HL-60/S4 (cell line): Measurements from ENCODE around the gene DNAJA4.

Experiments used
- in situ Hi-C: fragments of 300-500 bp; cut with MboI; formaldehyde crosslinking; loops from 2 replicates; pipeline ENCODE4 v1.14.3; 2022; ENCODE audit warnings: low sequenced_read_pairs

DNAJA4 gene

DNA sequence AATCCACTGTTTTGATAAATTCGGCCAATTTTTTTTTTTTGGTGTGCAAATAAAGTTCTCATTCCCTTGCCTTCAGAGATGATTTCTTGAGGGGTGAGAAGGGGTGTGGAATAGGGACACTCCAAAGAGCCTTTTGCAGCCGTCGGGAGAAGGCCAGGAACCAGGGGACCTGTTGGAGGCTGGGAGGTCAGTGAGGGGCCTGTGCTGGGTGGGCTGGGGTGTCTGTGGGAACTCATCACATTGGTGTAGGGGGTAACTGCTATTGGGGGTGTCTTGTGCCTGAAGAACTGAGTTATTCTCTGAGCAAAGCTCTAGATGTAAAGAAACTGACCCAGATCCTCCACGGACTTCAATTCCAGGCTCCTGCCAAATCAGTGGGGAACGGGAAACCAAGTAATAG lies 48.6 kb downstream of the DNAJA4 start:
- in situ Hi-C loops, result loop anchor here (25.0 kb wide), 1 partner anchor 399 kb away; no protein-coding TSS in a partner anchor

- in situ Hi-C loops, result loop anchor here (25.0 kb wide), 1 partner anchor 399 kb away; no protein-coding TSS in a partner anchor
These were observed 49.0 kb downstream of the DNAJA4 start for GRCh38 chr15:78313383-78313782.

DNA sequence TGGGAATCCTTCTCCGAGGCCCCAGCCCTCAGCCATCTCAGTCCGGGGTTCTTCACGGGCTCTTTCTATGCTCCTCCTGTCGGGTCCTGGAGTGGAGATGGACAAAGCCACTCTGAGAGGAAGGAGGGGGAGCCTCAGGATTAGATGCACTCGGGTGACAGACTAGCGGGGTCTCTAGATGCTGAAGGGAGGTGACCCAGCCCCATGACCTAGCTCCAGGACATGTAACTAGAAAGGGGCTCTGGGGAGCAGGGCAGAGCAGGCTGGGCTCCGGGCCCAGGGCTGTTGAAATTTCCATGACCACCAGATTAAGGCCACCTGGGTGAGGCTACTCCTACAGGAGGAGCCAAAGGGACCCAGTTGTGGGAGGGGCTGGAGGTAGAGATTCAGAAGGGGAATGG lies 49.8 kb downstream of the DNAJA4 start:
- in situ Hi-C loops, result loop anchor here (25.0 kb wide), 1 partner anchor 398 kb away; no protein-coding TSS in a partner anchor

DNA sequence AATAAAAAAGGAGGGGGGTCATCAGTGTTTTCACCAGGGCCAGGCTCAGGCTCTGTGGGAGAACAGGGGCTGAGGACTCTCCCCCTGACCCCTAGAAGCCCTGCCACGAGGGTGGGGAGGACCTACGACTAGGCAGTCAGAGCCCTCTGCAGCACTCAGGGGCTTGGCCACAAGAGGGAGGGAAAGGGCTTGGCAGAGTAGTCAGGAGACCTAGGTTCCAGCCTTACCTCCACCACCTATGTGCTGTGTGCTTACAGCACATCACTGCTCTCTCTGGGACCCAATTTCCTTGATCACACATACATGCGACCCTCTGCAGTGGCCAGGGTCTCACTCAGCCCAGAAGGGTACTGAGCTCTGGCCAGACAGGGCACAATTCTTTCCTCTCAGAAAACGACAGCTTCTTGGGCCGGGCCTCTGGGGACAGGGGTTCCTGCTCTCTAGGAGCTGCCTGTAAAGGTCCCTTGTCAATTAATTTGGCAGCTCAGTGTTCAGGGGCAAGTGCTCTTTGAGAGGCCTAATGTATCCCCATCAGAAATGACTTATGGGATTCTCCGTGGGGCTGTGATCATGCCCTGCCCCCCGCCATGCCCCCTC lies 51.4 kb downstream of the DNAJA4 start:
- in situ Hi-C loops, result loop anchor here (25.0 kb wide), 1 partner anchor 397 kb away; no protein-coding TSS in a partner anchor

DNA sequence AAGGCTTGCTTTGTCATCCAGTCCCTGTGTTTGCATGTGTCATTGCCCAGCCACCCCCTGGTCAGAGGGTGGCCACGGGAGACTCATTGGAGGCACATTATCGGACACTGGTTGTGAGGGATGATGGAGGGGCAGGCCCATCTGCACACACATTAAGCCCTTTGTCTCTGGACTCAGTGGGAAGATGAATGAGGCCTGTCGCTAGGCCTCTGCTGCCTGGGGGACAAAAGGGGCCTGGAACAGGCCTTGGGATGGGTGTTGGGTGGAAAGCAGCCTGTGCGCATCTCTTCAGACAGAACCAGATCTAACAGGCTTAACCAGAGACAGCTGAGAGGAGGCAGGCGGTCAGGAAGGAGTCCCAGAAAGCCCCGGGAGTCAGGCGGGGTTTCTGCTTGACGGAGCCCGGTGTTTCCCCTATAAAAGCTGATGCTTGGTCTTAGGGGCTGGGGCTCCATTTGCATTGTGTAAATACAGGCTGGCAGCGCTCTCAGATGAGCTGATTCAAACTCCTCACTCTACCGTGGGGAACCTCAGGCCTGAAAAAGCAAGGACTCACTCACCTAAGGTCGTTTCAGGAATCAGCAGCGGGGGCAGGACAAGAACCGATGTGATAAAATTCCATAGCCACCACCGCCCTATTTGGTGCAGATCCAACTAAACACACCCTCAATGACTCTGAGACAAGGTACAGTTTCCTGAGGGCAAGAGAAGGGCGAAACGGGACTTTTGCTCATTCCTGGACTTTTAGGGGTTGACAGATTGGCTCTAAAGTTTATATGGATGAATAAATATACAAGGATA lies 52.1 kb downstream of the DNAJA4 start:
- in situ Hi-C loops, result loop anchor here (25.0 kb wide), 1 partner anchor 396 kb away; no protein-coding TSS in a partner anchor

GRCh38 chr15:78317145-78317836 lies 52.9 kb downstream of the DNAJA4 start:
- in situ Hi-C loops, result loop anchor here (25.0 kb wide), 1 partner anchor 395 kb away; no protein-coding TSS in a partner anchor

DNA sequence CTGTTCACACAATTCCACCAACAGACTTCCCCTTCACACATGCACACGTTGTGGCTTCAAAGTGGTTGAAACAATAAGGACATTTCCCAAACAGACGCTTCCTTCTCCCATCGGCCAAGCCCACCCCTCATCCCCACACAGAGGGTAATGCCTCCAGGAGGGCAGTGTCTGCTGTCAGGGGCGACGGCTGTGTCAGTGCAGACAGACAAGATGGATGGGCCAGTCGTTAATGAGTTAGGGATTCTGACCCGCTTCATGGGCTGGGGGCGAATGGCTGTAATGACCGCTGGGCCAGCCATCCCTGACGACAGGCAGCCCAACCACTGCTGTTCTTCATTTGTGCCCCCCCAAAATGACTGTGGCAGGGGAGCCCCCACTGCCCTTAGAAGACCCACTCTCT lies 55.2 kb downstream of the DNAJA4 start:
- in situ Hi-C loops, result loop anchor here (25.0 kb wide), 1 partner anchor 393 kb away; no protein-coding TSS in a partner anchor

DNA sequence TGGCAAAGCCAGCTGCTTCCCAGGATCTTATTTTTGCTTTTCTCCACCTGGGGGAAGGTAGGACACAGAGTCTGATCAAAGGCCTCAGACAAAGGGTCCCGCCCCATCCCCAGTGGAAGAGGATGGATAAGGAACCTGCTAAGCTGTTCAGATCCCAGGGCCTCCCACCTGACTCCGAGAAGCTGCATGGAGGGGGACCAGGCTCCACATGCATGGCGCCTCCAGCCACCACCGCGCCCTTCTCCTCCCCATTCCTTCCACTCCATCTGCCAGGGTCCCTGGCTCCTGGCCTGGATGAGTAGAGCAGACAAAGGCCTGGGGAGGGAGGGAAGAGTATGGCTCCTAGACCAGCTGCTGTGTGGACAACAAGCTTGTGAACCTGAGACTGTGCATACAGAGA lies 55.8 kb downstream of the DNAJA4 start:
- in situ Hi-C loops, result loop anchor here (25.0 kb wide), 1 partner anchor 392 kb away; no protein-coding TSS in a partner anchor

DNA sequence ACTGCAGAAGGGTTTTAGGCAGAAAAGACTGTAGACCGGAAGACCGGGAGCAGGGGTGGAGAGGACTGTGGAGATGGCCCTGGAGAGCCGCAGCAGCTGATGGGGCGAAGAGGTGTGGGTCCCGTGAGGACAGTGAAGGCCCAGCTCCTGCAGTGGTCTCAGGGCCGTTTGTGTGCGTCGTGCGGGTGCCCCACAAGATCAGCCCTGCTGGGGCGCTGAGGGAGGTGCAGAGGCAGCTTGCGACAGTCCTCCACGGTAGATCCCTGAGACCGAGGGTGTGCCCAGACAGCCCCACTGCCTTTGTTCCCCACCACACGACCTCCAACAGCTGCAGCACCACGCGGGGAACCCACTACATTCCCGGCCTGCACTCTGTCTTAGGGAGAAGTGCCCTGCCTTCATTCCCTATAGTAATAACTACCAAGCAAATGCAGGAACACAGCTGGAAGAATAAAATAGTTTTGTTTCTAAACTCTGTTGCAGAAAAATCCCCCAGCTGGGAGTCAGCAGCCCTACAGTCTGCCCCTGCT lies 56.7 kb downstream of the DNAJA4 start:
- in situ Hi-C loops, result loop anchor here (25.0 kb wide), 1 partner anchor 391 kb away; no protein-coding TSS in a partner anchor

- in situ Hi-C loops, result loop anchor here (25.0 kb wide), 1 partner anchor 391 kb away; no protein-coding TSS in a partner anchor
These were observed 57.4 kb downstream of the DNAJA4 start for GRCh38 chr15:78321786-78322185.

GRCh38 chr15:78322243-78322642 lies 57.9 kb downstream of the DNAJA4 start:
- in situ Hi-C loops, result loop anchor here (25.0 kb wide), 1 partner anchor 390 kb away; no protein-coding TSS in a partner anchor

- in situ Hi-C loops, result loop anchor here (25.0 kb wide), 1 partner anchor 389 kb away; no protein-coding TSS in a partner anchor
These were observed 58.6 kb downstream of the DNAJA4 start for GRCh38 chr15:78322724-78323521.

- in situ Hi-C loops, result loop anchor here (25.0 kb wide), 1 partner anchor 389 kb away; no protein-coding TSS in a partner anchor
These were observed 59.3 kb downstream of the DNAJA4 start for GRCh38 chr15:78323693-78324092.

DNA sequence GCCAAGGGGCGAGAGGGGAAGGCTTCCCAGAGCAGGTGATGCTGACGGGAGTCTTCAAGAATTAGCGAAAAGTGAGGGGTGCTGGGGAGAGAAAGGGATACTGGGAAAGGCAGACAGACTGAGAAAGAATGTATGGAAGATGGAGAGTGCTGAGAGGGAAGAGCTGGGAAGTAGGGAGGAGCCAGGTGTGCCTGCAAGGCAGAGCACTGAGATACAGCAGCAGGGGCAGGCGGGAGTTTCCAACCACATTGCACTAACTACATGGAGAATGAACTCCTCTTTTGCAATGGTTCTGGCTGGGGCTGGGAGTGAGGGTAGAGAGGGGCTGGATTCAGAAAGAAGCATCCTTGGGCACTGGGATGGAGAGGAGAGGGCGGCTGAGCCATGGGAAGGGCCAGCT lies 59.8 kb downstream of the DNAJA4 start:
- in situ Hi-C loops, result loop anchor here (25.0 kb wide), 1 partner anchor 388 kb away; no protein-coding TSS in a partner anchor

GRCh38 chr15:78325092-78325843 lies 60.9 kb downstream of the DNAJA4 start:
- in situ Hi-C loops, result no loop called here

- in situ Hi-C loops, result no loop called here
These were observed 63.1 kb downstream of the DNAJA4 start for GRCh38 chr15:78327466-78327865.

DNA sequence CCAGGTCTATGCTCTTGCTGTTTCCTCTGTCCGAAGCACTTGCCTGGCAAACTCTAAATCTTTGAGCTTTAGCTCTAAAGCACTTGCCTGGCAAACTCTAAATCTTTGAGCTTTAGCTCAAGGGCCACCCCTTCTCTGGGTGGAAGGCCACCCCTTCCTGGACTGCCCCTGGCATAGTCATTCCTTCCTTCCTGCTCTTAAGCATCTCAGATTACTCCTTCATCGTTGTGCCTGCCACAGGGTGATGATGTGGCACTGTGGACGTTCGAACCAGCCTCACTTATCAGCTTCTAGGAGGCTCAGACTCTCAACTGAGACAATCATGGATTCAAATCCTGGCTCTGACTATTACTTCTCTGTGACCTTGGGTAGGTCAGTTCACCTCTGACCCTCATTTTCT lies 65.3 kb downstream of the DNAJA4 start:
- in situ Hi-C loops, result no loop called here
